Fibroblast of skin of left quadriceps (primary cell): Measurements from ENCODE around the gene LCE1C.

Experiments used
- DNase-seq, 2 experiments: peaks; one replicate each; pipeline ENCODE4 v3.0.0-alpha.2; 2013; ENCODE audit warnings: low read depth in 2 of 2

The LCE1C gene

GRCh38 chr1:152759453-152760173, 46.8 kb downstream of the LCE1C start:
- DNase-seq = no peak

DNA sequence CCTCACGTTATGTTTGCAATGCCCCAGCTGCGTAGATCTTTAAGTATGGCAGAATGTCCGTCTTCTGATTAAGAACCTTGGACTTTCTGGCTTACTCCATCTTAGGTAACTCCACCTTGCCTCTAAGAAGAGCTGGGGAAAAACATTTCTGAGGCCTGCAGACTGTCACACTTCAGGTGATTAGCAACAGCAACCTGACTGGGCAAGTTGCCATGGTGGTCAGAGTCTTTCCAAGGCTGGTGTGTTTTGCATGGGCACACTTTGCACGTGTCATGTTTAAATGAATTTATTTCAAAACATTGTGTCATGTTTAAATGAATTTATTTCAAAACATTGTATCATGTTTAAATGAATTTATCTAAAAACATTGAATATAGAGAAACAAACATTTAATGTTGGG, 47.8 kb downstream of the LCE1C start:
- no peak for DNase-seq

- no peak for DNase-seq
These were observed 48.7 kb downstream of the LCE1C start, which contains the start of gene KPRP for GRCh38 chr1:152757747-152758146. KPRP (plus strand) TSS chr1:152758025; CDS start chr1:152759589, 1,564 bp downstream.

- DNase-seq = no peak
These were observed 49.6 kb downstream of the LCE1C start for GRCh38 chr1:152756872-152757271.
